Measurements from ENCODE around the gene ME3. TPM values are rescaled to one million over a fixed set of nuclear protein-coding genes. Genes with fewer than 3 reads are reported as not detected.

ME3 gene
- total RNA-seq, 1 donor from 2014 or later: 49.6 TPM

DNA sequence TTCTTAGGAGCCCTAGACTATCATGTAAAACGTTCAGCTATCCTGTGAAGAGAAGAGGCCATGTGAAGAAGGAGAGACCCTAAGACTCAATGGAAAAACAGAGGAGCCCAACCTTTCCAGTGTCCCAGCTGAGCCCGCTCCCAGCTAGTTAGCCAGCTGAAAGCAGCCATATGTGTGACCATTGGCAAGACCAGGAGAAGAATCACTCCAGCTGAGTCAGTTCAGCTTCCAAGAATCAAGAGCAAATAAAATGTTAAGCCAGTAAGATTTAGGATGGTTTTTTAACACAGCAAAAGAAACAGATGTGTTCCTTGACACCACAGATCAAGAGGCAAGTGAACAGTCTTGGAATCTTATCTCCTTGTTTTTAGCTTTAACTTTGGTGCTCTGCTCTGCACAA is 189.7 kb downstream of the ME3 start:
- Histone ChIP-seq H2AFZ (replicated peaks) (no peak overlapping the region), H3K36me3 (no peaks in the 10 kb centered on the region), H3K27me3 (no peaks in the 10 kb centered on the region), H3K9ac (no peak overlapping the region), H3K9me3 (ENCODE audit: low read depth) (no peaks in the 10 kb centered on the region), H4K20me1 (ENCODE audit: low read depth) (no peaks in the 10 kb centered on the region), H3K4me3 (no peak overlapping the region), H3K27ac (no peak overlapping the region), H3K4me1 (no peaks in the 10 kb centered on the region), H3F3A (ENCODE audit: low read depth) (no peaks in the 10 kb centered on the region), H3K4me2 (no peak overlapping the region), H3K79me2 (ENCODE audit: low read depth) (no peaks in the 10 kb centered on the region)
- Mint-ChIP-seq H3K27ac (no peak overlapping the region), H3K36me3 (no peaks in the 10 kb centered on the region), H3K4me3 (no peak overlapping the region), H3K27me3 (ENCODE audit: insufficient read depth, low read depth) (no peaks in the 10 kb centered on the region), H3K9me3 (no peaks in the 10 kb centered on the region), H3K4me1 (peaks cover 8% of the 10 kb centered on the region)
- no peak for TF ChIP-seq EZH2phosphoT487 (IDR thresholded peaks at IDR 0.05)
- TF ChIP-seq, protein P1, sequence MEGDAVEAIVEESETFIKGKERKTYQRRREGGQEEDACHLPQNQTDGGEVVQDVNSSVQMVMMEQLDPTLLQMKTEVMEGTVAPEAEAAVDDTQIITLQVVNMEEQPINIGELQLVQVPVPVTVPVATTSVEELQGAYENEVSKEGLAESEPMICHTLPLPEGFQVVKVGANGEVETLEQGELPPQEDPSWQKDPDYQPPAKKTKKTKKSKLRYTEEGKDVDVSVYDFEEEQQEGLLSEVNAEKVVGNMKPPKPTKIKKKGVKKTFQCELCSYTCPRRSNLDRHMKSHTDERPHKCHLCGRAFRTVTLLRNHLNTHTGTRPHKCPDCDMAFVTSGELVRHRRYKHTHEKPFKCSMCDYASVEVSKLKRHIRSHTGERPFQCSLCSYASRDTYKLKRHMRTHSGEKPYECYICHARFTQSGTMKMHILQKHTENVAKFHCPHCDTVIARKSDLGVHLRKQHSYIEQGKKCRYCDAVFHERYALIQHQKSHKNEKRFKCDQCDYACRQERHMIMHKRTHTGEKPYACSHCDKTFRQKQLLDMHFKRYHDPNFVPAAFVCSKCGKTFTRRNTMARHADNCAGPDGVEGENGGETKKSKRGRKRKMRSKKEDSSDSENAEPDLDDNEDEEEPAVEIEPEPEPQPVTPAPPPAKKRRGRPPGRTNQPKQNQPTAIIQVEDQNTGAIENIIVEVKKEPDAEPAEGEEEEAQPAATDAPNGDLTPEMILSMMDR (IDR thresholded peaks at IDR 0.05): no peak
- no peak for TF ChIP-seq EZH2 (IDR thresholded peaks at IDR 0.05)
- no peak for DNase-seq (ENCODE audit: low spot score)

DNA sequence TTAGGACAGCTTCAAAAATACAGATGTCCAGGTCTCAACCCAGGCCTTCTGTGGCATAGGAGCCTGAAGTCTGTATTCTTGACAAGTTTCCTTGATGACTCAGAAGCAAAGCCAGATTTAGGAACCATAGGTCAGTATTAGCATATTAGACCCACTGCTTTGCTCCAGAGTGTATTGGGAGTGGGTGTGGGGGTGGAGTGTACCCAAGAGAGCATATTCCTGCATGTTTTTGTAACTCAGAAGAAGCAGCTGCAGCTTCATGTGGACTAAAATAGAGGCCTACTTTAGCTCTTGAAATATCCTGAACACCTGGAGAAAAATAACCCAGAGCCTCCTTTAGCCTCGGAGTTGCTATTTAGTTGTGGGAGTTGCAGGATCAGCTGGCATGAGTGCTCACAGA is 191.0 kb downstream of the ME3 start:
- no peak overlapping the region for H3K4me3 Mint-ChIP-seq
- no peak for DNase-seq (ENCODE audit: low spot score)
- Histone ChIP-seq H3K4me1 (no peaks in the 10 kb centered on the region), H3K79me2 (ENCODE audit: low read depth) (no peaks in the 10 kb centered on the region), H3K27me3 (no peaks in the 10 kb centered on the region), H3K4me2 (no peak overlapping the region), H3K36me3 (no peaks in the 10 kb centered on the region), H4K20me1 (ENCODE audit: low read depth) (no peaks in the 10 kb centered on the region), H3K9ac (no peak overlapping the region), H3K9me3 (ENCODE audit: low read depth) (no peaks in the 10 kb centered on the region), H3K4me3 (no peak overlapping the region), H3F3A (ENCODE audit: low read depth) (no peaks in the 10 kb centered on the region), H2AFZ (replicated peaks) (no peak overlapping the region), H3K27ac (no peak overlapping the region)
- no peaks in the 10 kb centered on the region for H3K27me3 Mint-ChIP-seq (ENCODE audit: insufficient read depth, low read depth)
- peaks cover 14% of the 10 kb centered on the region for H3K4me1 Mint-ChIP-seq
- no peaks in the 10 kb centered on the region for H3K36me3 Mint-ChIP-seq
- no peaks in the 10 kb centered on the region for H3K9me3 Mint-ChIP-seq
- no peak for TF ChIP-seq EZH2 (IDR thresholded peaks at IDR 0.05)
- no peak for TF ChIP-seq EZH2phosphoT487 (IDR thresholded peaks at IDR 0.05)
- TF ChIP-seq, protein P1 (IDR thresholded peaks at IDR 0.05): no peak
- H3K27ac Mint-ChIP-seq: no peak overlapping the region

- Histone ChIP-seq H3K79me2 (ENCODE audit: low read depth) (no peaks in the 10 kb centered on the region), H4K20me1 (ENCODE audit: low read depth) (no peaks in the 10 kb centered on the region), H3K4me1 (no peaks in the 10 kb centered on the region), H3K27me3 (no peaks in the 10 kb centered on the region), H3K9ac (no peak overlapping the region), H3K9me3 (ENCODE audit: low read depth) (no peaks in the 10 kb centered on the region), H3K36me3 (peaks cover 3% of the 10 kb centered on the region), H3K4me3 (no peak overlapping the region), H3K27ac (no peak overlapping the region), H3F3A (ENCODE audit: low read depth) (no peaks in the 10 kb centered on the region), H2AFZ (replicated peaks) (no peak overlapping the region), H3K4me2 (no peak overlapping the region)
- H3K36me3 Mint-ChIP-seq: no peaks in the 10 kb centered on the region
- peaks cover 20% of the 10 kb centered on the region for H3K4me1 Mint-ChIP-seq
- peaks cover 2% of the 10 kb centered on the region for H3K27me3 Mint-ChIP-seq (ENCODE audit: insufficient read depth, low read depth)
- no peak for DNase-seq (ENCODE audit: low spot score)
- peak overlapping the region; percentile 32 for H3K27ac Mint-ChIP-seq
- H3K4me3 Mint-ChIP-seq: no peak overlapping the region
- peaks cover 2% of the 10 kb centered on the region for H3K9me3 Mint-ChIP-seq
- TF ChIP-seq EZH2phosphoT487 (IDR thresholded peaks at IDR 0.05): no peak
- no peak for TF ChIP-seq EZH2 (IDR thresholded peaks at IDR 0.05)
- TF ChIP-seq, protein P1 (IDR thresholded peaks at IDR 0.05): no peak
Observed at GRCh38 chr11:86478348-86478747, 194.1 kb downstream of the ME3 start.

All from neural progenitor cell (in vitro differentiated cells).